ENCODE results near the gene IFT81. TPM values are rescaled to one million over a fixed set of nuclear protein-coding genes. Genes with fewer than 3 reads are reported as not detected.

Gene IFT81
- total RNA-seq, 5 donors from 2014 or later (not counting 1 experiment from before 2014, with no cell fraction given) = 0.73 to 2.3 (median 1.5) TPM

DNA sequence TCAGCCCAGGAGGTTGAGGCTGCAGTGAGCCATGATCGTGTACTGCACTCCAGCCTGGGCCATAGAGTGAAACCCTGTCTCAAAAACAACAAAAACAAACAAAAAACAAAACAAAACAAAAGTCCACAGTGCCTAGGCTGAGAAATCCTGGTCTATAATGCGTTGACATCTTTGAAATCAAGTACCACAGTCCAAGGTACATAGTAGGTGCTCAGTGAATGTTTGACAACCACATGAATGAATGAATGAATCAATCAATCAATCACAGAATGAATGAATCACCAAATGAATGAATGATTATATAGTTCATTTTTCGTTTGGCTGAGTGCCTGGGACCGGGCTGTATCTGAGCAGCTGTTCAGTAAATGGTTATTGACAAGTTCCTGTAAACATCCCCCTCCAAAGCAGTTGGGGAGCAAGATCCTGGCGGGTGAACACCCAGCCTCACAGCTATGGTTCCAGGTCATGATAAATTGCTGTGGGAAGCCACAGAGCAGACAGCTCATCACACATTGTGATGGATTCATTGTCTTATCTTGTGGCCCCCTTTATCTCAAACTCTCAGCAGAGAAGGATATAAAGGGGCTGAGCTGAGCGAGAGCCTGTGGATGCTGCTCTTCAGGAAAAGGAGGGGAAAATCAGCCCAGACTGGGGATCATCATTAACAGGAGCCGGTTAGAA, 30.4 kb upstream of the IFT81 start:
- Mint-ChIP-seq H3K9me3 (no peaks in the 10 kb centered on the region), H3K27ac (no peak overlapping the region), H3K27me3 (peaks cover 8% of the 10 kb centered on the region in 2 donors), H3K36me3 (no peaks in the 10 kb centered on the region), H3K4me1 (no peaks in the 10 kb centered on the region), H3K4me3 (no peak overlapping the region)
- DNase-seq = no peak
- Histone ChIP-seq H3K4me3 (ENCODE audit: control insufficient read depth in 1 of 2, extremely low read depth in 1 of 2, low read length in 1 of 2) (no peak overlapping the region), H3K27ac (ENCODE audit: low read length) (no peak overlapping the region), H3K9me3 (no peaks in the 10 kb centered on the region), H3K4me1 (ENCODE audit: control insufficient read depth in 1 of 2, extremely low read depth in 1 of 2, insufficient read depth in 2 of 2, low read length in 2 of 2) (no peaks in the 10 kb centered on the region), H3K27me3 (replicated peaks in 1 of 2; ENCODE audit: control insufficient read depth in 2 of 2, extremely low read depth in 1 of 2, insufficient read depth in 2 of 2, low read length in 1 of 2) (peaks cover 0 to 21% of the 10 kb centered on the region in 2 experiments), H3K36me3 (ENCODE audit: control insufficient read depth in 2 of 2, extremely low read depth in 1 of 2, insufficient read depth in 1 of 2, low read length in 1 of 2) (no peaks in the 10 kb centered on the region)
- 28% methylated on average over 2 of the region's 7 CpGs for WGBS (ENCODE audit: insufficient coverage)
- no peak for ATAC-seq (replicated peaks in 1 of 4)
- CTCF ChIA-PET = interaction anchor here (0.6 to 1.1 kb wide), 2 partner anchors 338 to 339 kb away, joined by 3 to 4 read pairs; no protein-coding TSS in a partner anchor
- POLR2A ChIA-PET = interaction anchor here in 1 of 2 donors (0.6 kb wide), 1 partner anchor 1029 kb away, joined by 3 read pairs; no protein-coding TSS in a partner anchor

- ChIA-PET POLR2A (interaction anchor here in 1 of 2 donors (0.7 kb wide), 2 partner anchors 99 to 331 kb away, joined by 4 read pairs; no protein-coding TSS in a partner anchor), CTCF (interaction anchor here (0.6 to 3.7 kb wide), 19 partner anchors 9 to 953 kb away, joined by 3 to 38 read pairs (median 3); partner anchors contain the start of gene IFT81 (in 2 of the 2))
- Mint-ChIP-seq H3K36me3 (no peaks in the 10 kb centered on the region), H3K4me1 (peaks cover 5 to 8% (median 8%) of the 10 kb centered on the region in 3 donors), H3K4me3 (peak overlapping the region in 1 of 3 donors; percentile 13), H3K9me3 (no peaks in the 10 kb centered on the region), H3K27me3 (peaks cover 0 to 2% of the 10 kb centered on the region in 2 donors), H3K27ac (peak overlapping the region; percentile 53 to 67)
- WGBS (ENCODE audit: insufficient coverage) = no CpG with 5 or more reads among the region's 8 CpGs
- no peak overlapping the region for H3K4me3 ChIP-seq (ENCODE audit: control insufficient read depth in 1 of 2, extremely low read depth in 1 of 2, low read length in 1 of 2)
- peak overlapping the region; percentile 34 for H3K27ac ChIP-seq (ENCODE audit: low read length)
- no peaks in the 10 kb centered on the region for H3K4me1 ChIP-seq (ENCODE audit: control insufficient read depth in 1 of 2, extremely low read depth in 1 of 2, insufficient read depth in 2 of 2, low read length in 2 of 2)
- H3K27me3 ChIP-seq (replicated peaks in 1 of 2; ENCODE audit: control insufficient read depth in 2 of 2, extremely low read depth in 1 of 2, insufficient read depth in 2 of 2, low read length in 1 of 2) = peaks cover 0 to 5% of the 10 kb centered on the region in 2 experiments
- no peaks in the 10 kb centered on the region for H3K9me3 ChIP-seq
- H3K36me3 ChIP-seq (ENCODE audit: control insufficient read depth in 2 of 2, extremely low read depth in 1 of 2, insufficient read depth in 1 of 2, low read length in 1 of 2) = no peaks in the 10 kb centered on the region
- DNase-seq (peak in 33 of 35 experiments; percentile 13 to 86 (median 41)), ATAC-seq (replicated peaks in 1 of 4) (peak; percentile 78 to 84 (median 80))
Observed at GRCh38 chr12:110100315-110100970, 23.7 kb upstream of the IFT81 start.

DNA sequence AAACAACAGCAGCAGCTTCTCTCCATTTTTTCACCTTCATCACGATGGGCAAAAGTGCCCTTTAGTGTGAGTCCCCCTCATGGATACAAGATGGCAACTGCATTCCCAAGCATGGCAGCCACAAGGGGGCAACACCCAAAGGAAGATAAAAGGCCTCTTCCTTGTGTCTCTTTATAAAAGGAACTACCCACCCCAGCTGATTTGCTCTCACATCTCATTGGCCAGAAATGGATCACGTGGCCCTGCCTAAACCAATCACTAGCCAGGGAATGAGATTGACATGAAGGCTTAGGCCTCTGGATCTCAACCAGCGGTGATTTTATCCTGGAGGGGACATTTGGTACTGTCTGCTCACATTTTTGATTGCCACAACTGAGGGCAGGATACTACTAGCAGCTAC, 21.9 kb upstream of the IFT81 start:
- H3K9me3 ChIP-seq = no peaks in the 10 kb centered on the region
- H3K4me1 Mint-ChIP-seq = peaks cover 5 to 8% (median 8%) of the 10 kb centered on the region in 3 donors
- no peak overlapping the region for H3K4me3 Mint-ChIP-seq
- no peaks in the 10 kb centered on the region for H3K4me1 ChIP-seq (ENCODE audit: control insufficient read depth in 1 of 2, extremely low read depth in 1 of 2, insufficient read depth in 2 of 2, low read length in 2 of 2)
- peak in 3 of 4 experiments; percentile 21 to 67 (median 36) for ATAC-seq (replicated peaks in 1 of 4)
- H3K27ac ChIP-seq (ENCODE audit: low read length) = no peak overlapping the region
- no peak overlapping the region for H3K4me3 ChIP-seq (ENCODE audit: control insufficient read depth in 1 of 2, extremely low read depth in 1 of 2, low read length in 1 of 2)
- peak in 12 of 35 experiments; percentile 2 to 46 (median 8) for DNase-seq
- H3K27me3 Mint-ChIP-seq = peaks cover 0 to 2% of the 10 kb centered on the region in 2 donors
- 89% methylated on average over 3 of the region's 3 CpGs for WGBS (ENCODE audit: insufficient coverage)
- H3K9me3 Mint-ChIP-seq = no peaks in the 10 kb centered on the region
- H3K27me3 ChIP-seq (replicated peaks in 1 of 2; ENCODE audit: control insufficient read depth in 2 of 2, extremely low read depth in 1 of 2, insufficient read depth in 2 of 2, low read length in 1 of 2) = peaks cover 0 to 5% of the 10 kb centered on the region in 2 experiments
- ChIA-PET CTCF (interaction anchor here (0.6 to 3.7 kb wide), 4 partner anchors 11 to 329 kb away, joined by 4 to 38 read pairs (median 6); no protein-coding TSS in a partner anchor), POLR2A (interaction anchor here in 1 of 2 donors (0.6 kb wide), 1 partner anchor 329 kb away, joined by 4 read pairs; no protein-coding TSS in a partner anchor)
- no peaks in the 10 kb centered on the region for H3K36me3 Mint-ChIP-seq
- no peak overlapping the region for H3K27ac Mint-ChIP-seq
- H3K36me3 ChIP-seq (ENCODE audit: control insufficient read depth in 2 of 2, extremely low read depth in 1 of 2, insufficient read depth in 1 of 2, low read length in 1 of 2) = no peaks in the 10 kb centered on the region

- peaks cover 0 to 3% of the 10 kb centered on the region in 2 experiments for H3K27me3 ChIP-seq (replicated peaks in 1 of 2; ENCODE audit: control insufficient read depth in 2 of 2, extremely low read depth in 1 of 2, insufficient read depth in 2 of 2, low read length in 1 of 2)
- WGBS (ENCODE audit: insufficient coverage) = 94% methylated on average over 11 of the region's 14 CpGs
- H3K27ac ChIP-seq (ENCODE audit: low read length) = no peak overlapping the region
- peaks cover 5 to 8% (median 8%) of the 10 kb centered on the region in 3 donors for H3K4me1 Mint-ChIP-seq
- POLR2A ChIA-PET = interaction anchor here in 1 of 2 donors (0.5 kb wide), 1 partner anchor 353 kb away, joined by 4 read pairs; no protein-coding TSS in a partner anchor
- no peaks in the 10 kb centered on the region for H3K4me1 ChIP-seq (ENCODE audit: control insufficient read depth in 1 of 2, extremely low read depth in 1 of 2, insufficient read depth in 2 of 2, low read length in 2 of 2)
- H3K27ac Mint-ChIP-seq = no peak overlapping the region
- ATAC-seq (replicated peaks in 1 of 4) (no peak), DNase-seq (no peak)
- CTCF ChIA-PET = interaction anchor here in 1 of 2 donors (1.0 kb wide), 1 partner anchor 327 kb away, joined by 4 read pairs; no protein-coding TSS in a partner anchor
- H3K4me3 Mint-ChIP-seq = no peak overlapping the region
- H3K27me3 Mint-ChIP-seq = peaks cover 0 to 5% of the 10 kb centered on the region in 2 donors
- no peaks in the 10 kb centered on the region for H3K9me3 ChIP-seq
- H3K4me3 ChIP-seq (ENCODE audit: control insufficient read depth in 1 of 2, extremely low read depth in 1 of 2, low read length in 1 of 2) = no peak overlapping the region
- no peaks in the 10 kb centered on the region for H3K9me3 Mint-ChIP-seq
- no peaks in the 10 kb centered on the region for H3K36me3 Mint-ChIP-seq
- H3K36me3 ChIP-seq (ENCODE audit: control insufficient read depth in 2 of 2, extremely low read depth in 1 of 2, insufficient read depth in 1 of 2, low read length in 1 of 2) = no peaks in the 10 kb centered on the region
Observed at GRCh38 chr12:110104188-110105094, 19.7 kb upstream of the IFT81 start.

DNA sequence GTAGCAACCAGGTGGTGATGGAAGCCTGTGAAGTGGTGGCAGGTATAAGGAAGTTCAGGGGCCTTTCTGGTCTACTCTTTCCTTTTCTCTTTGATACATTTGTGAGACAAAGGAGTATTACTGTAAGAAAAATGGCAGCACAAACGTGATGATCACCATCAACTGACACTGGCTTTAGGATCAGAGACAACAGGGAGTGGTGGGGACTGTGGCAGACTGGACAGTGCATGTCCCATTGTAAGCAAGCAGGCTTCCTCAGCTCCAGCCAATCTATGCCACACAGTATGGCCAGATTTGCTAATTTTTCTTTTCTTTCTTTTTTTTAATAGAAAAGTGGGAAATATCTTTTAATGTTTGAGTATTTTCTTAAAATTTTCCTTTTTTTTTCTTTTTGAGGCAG, 19.0 kb upstream of the IFT81 start:
- CTCF ChIA-PET = interaction anchor here in 1 of 2 donors (0.5 to 1.0 kb wide), 2 partner anchors 326 to 386 kb away, joined by 3 to 4 read pairs; no protein-coding TSS in a partner anchor
- no peak overlapping the region for H3K4me3 Mint-ChIP-seq
- H3K27ac ChIP-seq (ENCODE audit: low read length) = no peak overlapping the region
- no peak for ATAC-seq (replicated peaks in 1 of 4)
- H3K4me1 ChIP-seq (ENCODE audit: control insufficient read depth in 1 of 2, extremely low read depth in 1 of 2, insufficient read depth in 2 of 2, low read length in 2 of 2) = no peaks in the 10 kb centered on the region
- no peaks in the 10 kb centered on the region for H3K9me3 Mint-ChIP-seq
- no peaks in the 10 kb centered on the region for H3K36me3 Mint-ChIP-seq
- peaks cover 0 to 3% of the 10 kb centered on the region in 2 experiments for H3K27me3 ChIP-seq (replicated peaks in 1 of 2; ENCODE audit: control insufficient read depth in 2 of 2, extremely low read depth in 1 of 2, insufficient read depth in 2 of 2, low read length in 1 of 2)
- H3K27ac Mint-ChIP-seq = no peak overlapping the region
- no peaks in the 10 kb centered on the region for H3K9me3 ChIP-seq
- H3K4me1 Mint-ChIP-seq = peaks cover 4 to 6% (median 6%) of the 10 kb centered on the region in 3 donors
- no peak for DNase-seq
- H3K36me3 ChIP-seq (ENCODE audit: control insufficient read depth in 2 of 2, extremely low read depth in 1 of 2, insufficient read depth in 1 of 2, low read length in 1 of 2) = no peaks in the 10 kb centered on the region
- POLR2A ChIA-PET = interaction anchor here in 1 of 2 donors (0.5 kb wide), 1 partner anchor 352 kb away, joined by 4 read pairs; no protein-coding TSS in a partner anchor
- WGBS (ENCODE audit: insufficient coverage) = no CpG with 5 or more reads among the region's 1 CpG
- H3K4me3 ChIP-seq (ENCODE audit: control insufficient read depth in 1 of 2, extremely low read depth in 1 of 2, low read length in 1 of 2) = no peak overlapping the region
- peaks cover 0 to 5% of the 10 kb centered on the region in 2 donors for H3K27me3 Mint-ChIP-seq
